ENCODE data around the gene LGALS9B.
"Not testable (repeated sequence)": the region's sequence is repeated elsewhere in the genome, so short reads cannot be mapped to it uniquely, and the experiment has no call there.

DNA sequence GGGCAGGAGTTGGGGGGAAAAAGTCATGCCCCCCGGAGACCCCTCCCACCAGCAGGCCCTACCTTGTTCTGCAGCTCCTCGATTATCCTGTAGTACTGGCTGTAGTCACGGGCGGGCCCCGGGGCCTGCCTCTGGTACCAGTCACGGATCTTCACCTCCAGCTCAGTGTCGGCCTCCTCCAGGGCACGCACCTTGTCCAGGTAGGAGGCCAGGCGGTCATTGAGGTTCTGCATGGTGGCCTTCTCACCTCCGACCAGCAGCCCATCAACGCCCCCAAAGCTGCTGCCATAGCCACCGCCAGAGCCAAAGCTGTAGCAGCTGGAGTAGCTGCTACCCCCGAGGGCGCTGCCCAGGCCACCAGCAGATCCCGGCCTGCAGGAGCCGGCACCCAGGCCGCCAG lies 49.6 kb upstream of the LGALS9B start:
- TF ChIP-seq, protein P1, sequence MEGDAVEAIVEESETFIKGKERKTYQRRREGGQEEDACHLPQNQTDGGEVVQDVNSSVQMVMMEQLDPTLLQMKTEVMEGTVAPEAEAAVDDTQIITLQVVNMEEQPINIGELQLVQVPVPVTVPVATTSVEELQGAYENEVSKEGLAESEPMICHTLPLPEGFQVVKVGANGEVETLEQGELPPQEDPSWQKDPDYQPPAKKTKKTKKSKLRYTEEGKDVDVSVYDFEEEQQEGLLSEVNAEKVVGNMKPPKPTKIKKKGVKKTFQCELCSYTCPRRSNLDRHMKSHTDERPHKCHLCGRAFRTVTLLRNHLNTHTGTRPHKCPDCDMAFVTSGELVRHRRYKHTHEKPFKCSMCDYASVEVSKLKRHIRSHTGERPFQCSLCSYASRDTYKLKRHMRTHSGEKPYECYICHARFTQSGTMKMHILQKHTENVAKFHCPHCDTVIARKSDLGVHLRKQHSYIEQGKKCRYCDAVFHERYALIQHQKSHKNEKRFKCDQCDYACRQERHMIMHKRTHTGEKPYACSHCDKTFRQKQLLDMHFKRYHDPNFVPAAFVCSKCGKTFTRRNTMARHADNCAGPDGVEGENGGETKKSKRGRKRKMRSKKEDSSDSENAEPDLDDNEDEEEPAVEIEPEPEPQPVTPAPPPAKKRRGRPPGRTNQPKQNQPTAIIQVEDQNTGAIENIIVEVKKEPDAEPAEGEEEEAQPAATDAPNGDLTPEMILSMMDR (IDR thresholded peaks at IDR 0.05) = not testable (repeated sequence)
- not testable (repeated sequence) for TF ChIP-seq POLR2A (IDR thresholded peaks at IDR 0.05)

Measured in vagina (tissue), 2 donors.